Skeletal muscle tissue (tissue), 4 donors: ENCODE data around the gene ABCB8. TPM values are rescaled to one million over a fixed set of nuclear protein-coding genes. Genes with fewer than 3 reads are reported as not detected.

Experiments
- H3K27ac ChIP-seq: one replicate; pipeline ENCODE4 v1.7.0; 2013; ENCODE audit warnings: mild to moderate bottlenecking, low read depth, low read length, inconsistent platforms
- H3K27me3 ChIP-seq, 3 donors: one replicate each; pipeline ENCODE4 v1.7.0; 2013; ENCODE audit warnings: low read length in 3 of 3; ENCODE audit not compliant: control insufficient read depth in 3 of 3, insufficient read depth in 3 of 3
- H3K36me3 ChIP-seq, 3 donors: one replicate each; pipeline ENCODE4 v1.7.0; 2013; ENCODE audit warnings: low read length in 3 of 3; ENCODE audit not compliant: control insufficient read depth in 3 of 3, insufficient read depth in 3 of 3
- H3K4me1 ChIP-seq, 3 donors: one replicate each; pipeline ENCODE4 v1.7.0; 2013; ENCODE audit warnings: low read length in 3 of 3, mild to moderate bottlenecking in 3 of 3; ENCODE audit not compliant: control insufficient read depth in 3 of 3, insufficient read depth in 3 of 3
- H3K4me3 ChIP-seq, 3 donors: one replicate each; pipeline ENCODE4 v1.7.0; 2013; ENCODE audit warnings: low read length in 3 of 3
- H3K9ac ChIP-seq, 3 donors: one replicate each; pipeline ENCODE4 v1.7.0; 2013; ENCODE audit warnings: low read length in 3 of 3, mild to moderate bottlenecking in 3 of 3, moderate library complexity in 2 of 3, low read depth in 1 of 3
- H3K9me3 ChIP-seq, 3 donors: one replicate each; pipeline ENCODE4 v1.7.0; 2013; ENCODE audit warnings: low read length in 3 of 3; ENCODE audit not compliant: control insufficient read depth in 3 of 3
- total RNA-seq: library from RNA; depleted of rRNA; stranded (reverse); fragments of >200 nt; gene quantifications from one replicate; pipeline ENCODE4 v1.2.3, GENCODE V29; 2014
- donor health status: Osteomylitis.

Gene ABCB8
- total RNA-seq, 1 donor from 2014 or later = 15.7 TPM

DNA sequence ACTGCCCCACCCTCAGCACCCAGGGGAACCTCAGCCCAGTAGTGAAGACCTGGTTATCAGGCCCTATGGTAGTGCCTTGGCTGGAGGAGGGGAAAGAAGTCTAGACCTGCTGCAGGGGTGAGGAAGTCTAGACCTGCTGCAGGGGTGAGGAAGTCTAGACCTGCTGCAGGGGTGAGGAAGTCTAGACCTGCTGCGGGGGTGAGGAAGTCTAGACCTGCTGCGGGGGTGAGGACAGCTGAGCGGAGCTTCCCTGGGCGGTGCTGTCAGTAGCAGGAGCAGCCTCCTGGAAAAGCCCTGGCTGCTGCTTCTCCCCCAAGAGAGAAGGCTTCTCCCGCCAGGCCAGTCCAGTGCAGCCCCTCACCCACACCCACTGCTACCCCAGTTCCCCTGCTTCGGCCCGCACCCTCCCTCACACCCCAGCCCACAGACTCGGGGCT lies 31.2 kb upstream of the ABCB8 start:
- H3K9me3 ChIP-seq = no peaks in the 10 kb centered on the region
- H3K27me3 ChIP-seq = peaks cover 0 to 20% (median 7%) of the 10 kb centered on the region in 3 donors
- no peak overlapping the region for H3K27ac ChIP-seq
- H3K9ac ChIP-seq = no peak overlapping the region
- H3K36me3 ChIP-seq = peaks cover 0 to 6% (median 0%) of the 10 kb centered on the region in 3 donors
- H3K4me3 ChIP-seq = no peak overlapping the region
- H3K4me1 ChIP-seq = peaks cover 0 to 4% (median 0%) of the 10 kb centered on the region in 3 donors

DNA sequence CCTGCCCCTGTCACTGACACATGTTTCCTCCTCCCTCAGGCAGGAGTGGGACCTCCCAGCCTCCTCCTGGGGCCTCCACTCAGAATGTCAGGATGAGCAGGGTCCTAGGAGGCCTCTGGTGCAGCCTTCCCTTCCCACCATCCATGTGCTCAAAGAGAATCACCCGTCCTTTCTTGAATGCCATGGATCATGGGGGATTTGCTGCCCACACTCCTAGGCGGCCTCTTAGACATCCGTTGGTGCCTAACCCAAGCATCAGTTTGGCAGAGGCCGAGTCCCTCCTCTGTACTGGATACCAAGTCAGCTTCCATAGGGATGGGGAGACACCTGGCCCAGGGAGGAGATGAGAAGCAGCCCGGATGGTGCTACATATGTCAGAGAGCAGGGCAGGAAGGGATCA lies 30.4 kb upstream of the ABCB8 start:
- Histone ChIP-seq H3K36me3 (peaks cover 0 to 6% (median 0%) of the 10 kb centered on the region in 3 donors), H3K9ac (no peak overlapping the region), H3K27ac (no peak overlapping the region), H3K4me3 (no peak overlapping the region), H3K9me3 (no peaks in the 10 kb centered on the region), H3K4me1 (peaks cover 0 to 4% (median 0%) of the 10 kb centered on the region in 3 donors), H3K27me3 (peaks cover 0 to 20% (median 7%) of the 10 kb centered on the region in 3 donors)

DNA sequence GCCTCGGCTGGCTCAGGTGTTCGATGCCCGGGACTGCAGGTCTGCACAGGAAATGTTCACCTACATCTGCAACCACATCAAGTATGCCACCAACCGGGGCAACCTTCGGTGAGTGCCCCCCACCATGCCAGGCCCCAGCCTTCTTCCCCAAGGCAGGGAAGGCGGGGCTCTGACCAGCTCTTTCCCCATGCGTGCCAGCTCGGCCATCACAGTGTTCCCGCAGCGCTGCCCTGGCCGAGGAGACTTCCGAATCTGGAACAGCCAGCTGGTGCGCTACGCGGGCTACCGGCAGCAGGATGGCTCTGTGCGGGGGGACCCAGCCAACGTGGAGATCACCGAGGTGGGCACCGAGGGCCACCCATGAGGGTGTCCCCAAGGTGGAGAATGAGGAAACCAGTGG lies 29.9 kb upstream of the ABCB8 start:
- no peaks in the 10 kb centered on the region for H3K9me3 ChIP-seq
- no peak overlapping the region for H3K9ac ChIP-seq
- H3K27me3 ChIP-seq = peaks cover 0 to 22% (median 7%) of the 10 kb centered on the region in 3 donors
- peaks cover 0 to 4% (median 0%) of the 10 kb centered on the region in 3 donors for H3K4me1 ChIP-seq
- peaks cover 0 to 6% (median 0%) of the 10 kb centered on the region in 3 donors for H3K36me3 ChIP-seq
- H3K27ac ChIP-seq = no peak overlapping the region
- no peak overlapping the region for H3K4me3 ChIP-seq

DNA sequence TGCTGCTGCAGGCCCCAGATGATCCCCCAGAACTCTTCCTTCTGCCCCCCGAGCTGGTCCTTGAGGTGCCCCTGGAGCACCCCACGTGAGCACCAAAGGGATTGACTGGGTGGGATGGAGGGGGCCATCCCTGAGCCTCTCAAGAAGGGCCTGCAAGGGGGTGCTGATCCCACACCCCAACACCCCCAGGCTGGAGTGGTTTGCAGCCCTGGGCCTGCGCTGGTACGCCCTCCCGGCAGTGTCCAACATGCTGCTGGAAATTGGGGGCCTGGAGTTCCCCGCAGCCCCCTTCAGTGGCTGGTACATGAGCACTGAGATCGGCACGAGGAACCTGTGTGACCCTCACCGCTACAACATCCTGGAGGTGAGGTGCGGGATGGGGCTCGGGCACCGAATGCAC lies 29.2 kb upstream of the ABCB8 start:
- peaks cover 0 to 6% (median 0%) of the 10 kb centered on the region in 3 donors for H3K36me3 ChIP-seq
- peaks cover 0 to 4% (median 0%) of the 10 kb centered on the region in 3 donors for H3K4me1 ChIP-seq
- peaks cover 0 to 23% (median 7%) of the 10 kb centered on the region in 3 donors for H3K27me3 ChIP-seq
- H3K9me3 ChIP-seq = no peaks in the 10 kb centered on the region
- no peak overlapping the region for H3K9ac ChIP-seq
- H3K4me3 ChIP-seq = no peak overlapping the region
- H3K27ac ChIP-seq = no peak overlapping the region

DNA sequence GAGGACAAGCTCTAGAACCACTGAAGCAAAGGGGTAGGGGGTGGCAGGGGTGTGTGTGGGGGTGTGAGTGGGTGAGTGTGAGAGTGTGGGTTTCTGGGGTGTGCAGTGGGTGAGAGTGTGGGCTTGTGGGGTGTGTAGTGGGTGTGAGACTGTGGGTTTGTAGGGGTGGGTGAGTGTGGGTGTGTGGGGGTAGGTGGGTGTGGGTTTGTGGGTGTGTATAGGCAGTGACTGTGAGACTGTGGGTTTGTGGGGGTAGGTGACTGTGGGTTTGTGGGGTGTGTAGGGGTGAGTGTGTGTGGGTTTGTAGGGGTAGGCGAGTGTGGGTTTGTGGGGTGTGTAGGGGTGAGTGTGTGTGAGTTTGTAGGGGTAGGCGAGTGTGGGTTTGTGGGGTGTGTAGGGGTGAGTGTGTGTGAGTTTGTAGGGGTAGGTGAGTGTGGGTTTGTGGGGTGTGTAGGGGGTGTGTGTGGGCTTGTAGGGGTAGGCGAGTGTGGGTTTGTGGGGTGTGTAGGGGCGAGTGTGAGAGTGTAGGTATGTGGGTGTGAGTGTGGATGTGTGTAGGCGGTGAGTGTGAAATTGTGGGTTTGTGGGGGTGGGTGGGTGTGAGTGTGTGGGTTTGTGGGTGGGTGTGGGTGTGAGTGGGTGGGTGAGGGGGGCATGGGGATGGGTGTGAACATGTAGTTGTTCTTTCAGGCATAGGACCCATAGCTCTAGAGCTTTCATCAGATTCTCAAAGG lies 28.6 kb upstream of the ABCB8 start:
- H3K4me3 ChIP-seq = no peak overlapping the region
- H3K27ac ChIP-seq = no peak overlapping the region
- H3K27me3 ChIP-seq = peaks cover 0 to 23% (median 7%) of the 10 kb centered on the region in 3 donors
- H3K9me3 ChIP-seq = no peaks in the 10 kb centered on the region
- peaks cover 0 to 2% (median 0%) of the 10 kb centered on the region in 3 donors for H3K4me1 ChIP-seq
- H3K9ac ChIP-seq = no peak overlapping the region
- peaks cover 0 to 6% (median 0%) of the 10 kb centered on the region in 3 donors for H3K36me3 ChIP-seq

DNA sequence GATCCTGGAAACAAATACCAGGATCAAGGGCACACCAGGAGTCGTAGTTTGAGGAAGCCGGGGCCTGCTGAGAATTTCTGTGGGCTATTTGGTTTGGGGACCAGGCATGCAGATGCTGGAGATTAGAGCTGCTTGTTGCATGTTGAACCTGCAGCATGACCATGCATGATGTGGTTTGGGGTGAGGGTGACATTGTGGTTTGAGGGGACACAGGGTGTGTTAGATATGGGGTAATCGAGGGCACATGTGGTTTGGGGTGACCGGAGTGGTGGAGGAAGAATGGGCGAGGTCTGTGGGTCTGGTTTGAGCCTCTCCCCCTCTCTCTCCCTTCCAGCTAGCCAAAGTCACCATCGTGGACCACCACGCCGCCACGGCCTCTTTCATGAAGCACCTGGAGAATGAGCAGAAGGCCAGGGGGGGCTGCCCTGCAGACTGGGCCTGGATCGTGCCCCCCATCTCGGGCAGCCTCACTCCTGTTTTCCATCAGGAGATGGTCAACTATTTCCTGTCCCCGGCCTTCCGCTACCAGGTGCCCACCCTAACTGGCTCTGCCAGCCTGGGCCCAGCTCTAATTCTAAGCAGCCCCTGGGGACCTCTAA lies 27.3 kb upstream of the ABCB8 start:
- peaks cover 0 to 6% (median 0%) of the 10 kb centered on the region in 3 donors for H3K36me3 ChIP-seq

DNA sequence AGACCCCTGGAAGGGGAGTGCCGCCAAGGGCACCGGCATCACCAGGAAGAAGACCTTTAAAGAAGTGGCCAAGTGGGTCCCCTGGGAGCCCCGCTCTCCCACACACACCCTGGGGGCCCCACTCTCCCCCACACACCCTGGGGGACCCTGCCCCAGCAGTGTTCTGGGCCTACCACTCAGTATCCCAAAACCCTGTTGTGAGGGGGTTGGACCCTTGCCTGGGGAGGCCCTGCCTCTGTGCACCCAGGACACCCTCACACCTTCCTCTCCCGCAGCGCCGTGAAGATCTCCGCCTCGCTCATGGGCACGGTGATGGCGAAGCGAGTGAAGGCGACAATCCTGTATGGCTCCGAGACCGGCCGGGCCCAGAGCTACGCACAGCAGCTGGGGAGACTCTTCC lies 26.7 kb upstream of the ABCB8 start:
- no peak overlapping the region for H3K9ac ChIP-seq
- no peaks in the 10 kb centered on the region for H3K9me3 ChIP-seq
- H3K4me3 ChIP-seq = no peak overlapping the region
- H3K36me3 ChIP-seq = peaks cover 0 to 6% (median 0%) of the 10 kb centered on the region in 3 donors
- H3K4me1 ChIP-seq = peaks cover 0 to 2% (median 0%) of the 10 kb centered on the region in 3 donors
- no peak overlapping the region for H3K27ac ChIP-seq
- H3K27me3 ChIP-seq = peaks cover 0 to 23% (median 7%) of the 10 kb centered on the region in 3 donors

More for the DNA sequence above, 27.3 kb upstream of the ABCB8 start:
- H3K9ac ChIP-seq = no peak overlapping the region
- H3K27me3 ChIP-seq = peaks cover 0 to 23% (median 7%) of the 10 kb centered on the region in 3 donors
- H3K9me3 ChIP-seq = no peaks in the 10 kb centered on the region
- H3K4me1 ChIP-seq = no peaks in the 10 kb centered on the region
- no peak overlapping the region for H3K4me3 ChIP-seq
- no peak overlapping the region for H3K27ac ChIP-seq

DNA sequence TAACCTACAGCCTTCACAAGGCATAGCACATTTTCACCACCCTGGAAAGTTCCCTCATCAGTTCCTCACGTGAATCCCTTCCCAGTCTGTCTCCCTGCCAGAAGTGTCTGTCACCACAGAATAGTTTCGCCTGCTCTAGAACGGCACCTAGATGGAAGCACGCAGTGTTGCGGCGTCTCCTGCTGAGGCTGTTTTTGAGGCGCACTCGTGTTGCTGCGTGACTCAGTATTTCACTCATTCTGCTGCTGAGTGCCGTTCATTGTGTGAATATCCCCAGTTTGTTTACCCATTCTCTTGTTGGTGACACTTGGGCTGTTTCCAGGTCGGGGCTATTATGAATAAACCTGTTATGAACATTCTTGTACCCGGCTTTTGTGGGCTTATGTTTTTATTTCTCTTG lies 24.7 kb upstream of the ABCB8 start:
- Histone ChIP-seq H3K4me1 (peaks cover 3 to 15% (median 6%) of the 10 kb centered on the region in 3 donors), H3K9ac (no peak overlapping the region), H3K4me3 (no peak overlapping the region), H3K36me3 (peaks cover 0 to 4% (median 0%) of the 10 kb centered on the region in 3 donors), H3K27ac (no peak overlapping the region), H3K27me3 (peaks cover 6 to 15% (median 10%) of the 10 kb centered on the region in 3 donors), H3K9me3 (no peaks in the 10 kb centered on the region)

DNA sequence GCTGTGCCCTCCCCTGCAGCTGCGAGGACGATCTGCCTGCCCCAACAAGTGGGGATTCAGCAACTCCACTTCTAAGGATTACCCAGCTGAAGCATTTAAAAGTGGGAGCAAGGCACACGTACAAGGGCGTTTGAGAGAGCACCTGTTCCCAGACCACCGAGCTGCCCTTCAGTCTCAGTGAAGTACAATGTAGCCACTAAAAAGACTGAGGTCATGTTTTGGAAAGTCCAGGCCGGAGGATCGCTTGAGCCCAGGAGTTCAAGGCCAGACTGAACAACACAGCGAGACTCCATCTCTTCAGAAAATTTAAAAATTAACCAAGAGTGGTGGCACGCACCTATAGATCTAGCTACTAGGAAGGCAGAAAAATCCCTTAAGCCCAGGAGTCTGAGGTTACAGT lies 22.7 kb upstream of the ABCB8 start:
- H3K36me3 ChIP-seq = peaks cover 0 to 4% (median 0%) of the 10 kb centered on the region in 3 donors

More for the DNA sequence above, 22.7 kb upstream of the ABCB8 start:
- H3K27me3 ChIP-seq = peaks cover 11 to 18% (median 15%) of the 10 kb centered on the region in 3 donors
- H3K4me1 ChIP-seq = peaks cover 3 to 16% (median 6%) of the 10 kb centered on the region in 3 donors
- no peak overlapping the region for H3K4me3 ChIP-seq
- no peak overlapping the region for H3K9ac ChIP-seq
- H3K9me3 ChIP-seq = no peaks in the 10 kb centered on the region
- H3K27ac ChIP-seq = no peak overlapping the region
